Diencephalon (tissue), 1 donor: ENCODE data around the gene PIAS2. TPM values are rescaled to one million over a fixed set of nuclear protein-coding genes. Genes with fewer than 3 reads are reported as not detected.

Source experiments
- total RNA-seq: library from RNA; depleted of rRNA; stranded (reverse); fragments of >200 nt; gene quantifications from one replicate; pipeline ENCODE4 v1.2.3, GENCODE V29; 2014

PIAS2 gene
- 69.4 TPM for total RNA-seq

GRCh38 chr18:46917108-46917802 lies at the start of gene PIAS2, which contains the start of gene KATNAL2:
TSS of gene PIAS2 (minus strand) at chr18:46917507. CDS start at chr18:46917345, 162 bp downstream.
TSS of gene KATNAL2 (plus strand) at chr18:46917602. CDS start at chr18:46946873, 29,271 bp downstream.

GRCh38 chr18:46756559-46757201 lies 160.6 kb downstream of the PIAS2 start, which contains the start of gene ST8SIA5:
TSS of gene ST8SIA5 (minus strand) at chr18:46757053. CDS start at chr18:46756508, 545 bp downstream.

Other genes with a start within 250 kb of the PIAS2 start
- 7.8 TPM for gene ST8SIA5, start 160.5 kb downstream of the PIAS2 start, total RNA-seq
- gene KATNAL2, start 95 bp upstream of the PIAS2 start, total RNA-seq = 5.8 TPM
- not detected for gene ELOA2, start 118.1 kb upstream of the PIAS2 start, total RNA-seq
- gene HDHD2, start 233.0 kb upstream of the PIAS2 start, total RNA-seq = 44.5 TPM